ENCODE results near the gene HIVEP3. TPM values are rescaled to one million over a fixed set of nuclear protein-coding genes. Genes with fewer than 3 reads are reported as not detected.

HIVEP3 gene
- total RNA-seq, 2 donors from 2014 or later, result 3.4 to 4.0 TPM

GRCh38 chr1:41704196-41704595 lies 214.5 kb downstream of the HIVEP3 start:
- Histone ChIP-seq H3K27me3 (no peaks in the 10 kb centered on the region), H3K36me3 (replicated peaks in 1 of 2; ENCODE audit: insufficient read depth in 1 of 2, low read depth in 2 of 2) (no peaks in the 10 kb centered on the region), H3K9me3 (no peaks in the 10 kb centered on the region), H3K4me1 (no peaks in the 10 kb centered on the region), H3K4me3 (no peak overlapping the region), H3K27ac (no peak overlapping the region)
- ATAC-seq (no peak), DNase-seq (no peak)
- intact Hi-C loops (cut with DNase I), result no loop called here
- 92 to 98% methylated on average over 4 of the region's 4 CpGs for WGBS, 2 donors
- TF ChIP-seq CTCF (IDR thresholded peaks at IDR 0.05), result no peak
- no peak for TF ChIP-seq POLR2A (IDR thresholded peaks at IDR 0.05)

- H3K27ac ChIP-seq, result no peak overlapping the region
- intact Hi-C loops (cut with DNase I), result no loop called here
- H3K9me3 ChIP-seq, result no peaks in the 10 kb centered on the region
- H3K27me3 ChIP-seq, result no peaks in the 10 kb centered on the region
- ATAC-seq (no peak), DNase-seq (no peak)
- WGBS, 2 donors, result 74 to 79% methylated on average over 4 of the region's 4 CpGs
- H3K4me1 ChIP-seq, result no peaks in the 10 kb centered on the region
- no peaks in the 10 kb centered on the region for H3K36me3 ChIP-seq (replicated peaks in 1 of 2; ENCODE audit: insufficient read depth in 1 of 2, low read depth in 2 of 2)
- H3K4me3 ChIP-seq, result no peak overlapping the region
- TF ChIP-seq POLR2A (IDR thresholded peaks at IDR 0.05), result no peak
- TF ChIP-seq CTCF (IDR thresholded peaks at IDR 0.05), result no peak
Observed at GRCh38 chr1:41702771-41703170, 216.0 kb downstream of the HIVEP3 start.

- TF ChIP-seq CTCF (IDR thresholded peaks at IDR 0.05), result no peak
- no peak for TF ChIP-seq POLR2A (IDR thresholded peaks at IDR 0.05)
- DNase-seq (no peak), ATAC-seq (no peak)
- no peaks in the 10 kb centered on the region for H3K9me3 ChIP-seq
- no peaks in the 10 kb centered on the region for H3K36me3 ChIP-seq (replicated peaks in 1 of 2; ENCODE audit: insufficient read depth in 1 of 2, low read depth in 2 of 2)
- intact Hi-C loops (cut with DNase I), result no loop called here
- H3K27ac ChIP-seq, result no peak overlapping the region
- H3K27me3 ChIP-seq, result no peaks in the 10 kb centered on the region
- WGBS, 2 donors, result 82 to 85% methylated on average over 5 to 6 of the region's 6 CpGs
- no peak overlapping the region for H3K4me3 ChIP-seq
- H3K4me1 ChIP-seq, result no peaks in the 10 kb centered on the region
Observed at GRCh38 chr1:41700986-41701535, 217.7 kb downstream of the HIVEP3 start.

- Histone ChIP-seq H3K36me3 (replicated peaks in 1 of 2; ENCODE audit: insufficient read depth in 1 of 2, low read depth in 2 of 2) (no peaks in the 10 kb centered on the region), H3K9me3 (no peaks in the 10 kb centered on the region), H3K27me3 (no peaks in the 10 kb centered on the region), H3K4me1 (no peaks in the 10 kb centered on the region), H3K27ac (no peak overlapping the region), H3K4me3 (no peak overlapping the region)
- intact Hi-C loops (cut with DNase I), result no loop called here
- 89 to 100% methylated on average over 5 of the region's 5 CpGs for WGBS, 2 donors
- ATAC-seq (no peak), DNase-seq (no peak)
- TF ChIP-seq POLR2A (IDR thresholded peaks at IDR 0.05), result no peak
- TF ChIP-seq CTCF (IDR thresholded peaks at IDR 0.05), result no peak
Observed at GRCh38 chr1:41700581-41700980, 218.1 kb downstream of the HIVEP3 start.

- Histone ChIP-seq H3K27me3 (no peaks in the 10 kb centered on the region), H3K36me3 (replicated peaks in 1 of 2; ENCODE audit: insufficient read depth in 1 of 2, low read depth in 2 of 2) (no peaks in the 10 kb centered on the region), H3K4me1 (no peaks in the 10 kb centered on the region), H3K4me3 (no peak overlapping the region), H3K27ac (no peak overlapping the region), H3K9me3 (no peaks in the 10 kb centered on the region)
- TF ChIP-seq POLR2A (IDR thresholded peaks at IDR 0.05), result no peak
- TF ChIP-seq CTCF (IDR thresholded peaks at IDR 0.05), result no peak
- ATAC-seq (no peak), DNase-seq (no peak)
- 94 to 95% methylated on average over 6 of the region's 6 CpGs for WGBS, 2 donors
- intact Hi-C loops (cut with DNase I), result no loop called here
Observed at GRCh38 chr1:41699861-41700248, 218.9 kb downstream of the HIVEP3 start.

Data from body of pancreas (tissue), 4 donors.